ENCODE results near the gene PFN3.

The PFN3 gene, protein sequence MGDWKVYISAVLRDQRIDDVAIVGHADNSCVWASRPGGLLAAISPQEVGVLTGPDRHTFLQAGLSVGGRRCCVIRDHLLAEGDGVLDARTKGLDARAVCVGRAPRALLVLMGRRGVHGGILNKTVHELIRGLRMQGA

DNA sequence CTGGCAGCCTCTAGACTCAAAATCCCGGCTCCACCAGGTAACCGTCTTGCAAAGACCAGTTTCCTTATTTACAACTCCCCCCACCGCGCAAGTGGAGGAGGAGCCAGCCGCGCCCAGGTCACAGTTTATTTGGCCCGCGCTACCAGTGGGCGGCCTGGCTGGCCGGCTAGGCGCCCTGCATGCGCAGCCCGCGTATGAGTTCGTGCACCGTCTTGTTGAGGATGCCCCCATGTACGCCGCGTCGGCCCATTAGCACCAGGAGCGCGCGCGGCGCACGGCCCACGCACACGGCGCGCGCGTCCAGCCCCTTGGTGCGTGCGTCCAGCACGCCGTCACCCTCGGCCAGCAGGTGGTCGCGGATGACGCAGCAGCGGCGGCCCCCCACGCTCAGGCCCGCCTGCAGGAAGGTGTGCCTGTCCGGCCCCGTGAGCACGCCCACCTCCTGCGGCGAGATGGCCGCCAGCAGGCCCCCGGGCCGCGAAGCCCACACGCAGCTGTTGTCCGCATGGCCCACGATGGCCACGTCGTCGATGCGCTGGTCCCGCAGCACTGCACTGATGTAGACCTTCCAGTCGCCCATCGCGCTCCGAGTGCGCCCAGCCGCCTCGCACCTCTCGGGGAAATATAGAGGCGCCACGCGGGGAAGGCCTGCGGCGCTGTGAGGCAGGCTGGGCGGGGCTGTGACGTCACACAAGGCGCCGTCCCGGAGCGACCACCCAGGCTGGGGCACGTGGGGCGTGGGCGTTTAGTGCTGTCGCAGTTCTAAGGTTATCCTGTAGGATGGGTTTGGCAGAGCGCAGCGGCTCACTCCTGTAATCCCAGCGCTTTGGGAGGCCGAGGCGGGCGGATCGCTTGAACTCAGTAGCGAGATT, at the start of gene PFN3:
Gene PFN3 (minus strand): TSS at position 665 of the 872 bp plus-strand sequence. CDS start 85 bp downstream, at position 580.
- no peak for DNase-seq (ENCODE audit: low read depth in 2 of 2)

DNA sequence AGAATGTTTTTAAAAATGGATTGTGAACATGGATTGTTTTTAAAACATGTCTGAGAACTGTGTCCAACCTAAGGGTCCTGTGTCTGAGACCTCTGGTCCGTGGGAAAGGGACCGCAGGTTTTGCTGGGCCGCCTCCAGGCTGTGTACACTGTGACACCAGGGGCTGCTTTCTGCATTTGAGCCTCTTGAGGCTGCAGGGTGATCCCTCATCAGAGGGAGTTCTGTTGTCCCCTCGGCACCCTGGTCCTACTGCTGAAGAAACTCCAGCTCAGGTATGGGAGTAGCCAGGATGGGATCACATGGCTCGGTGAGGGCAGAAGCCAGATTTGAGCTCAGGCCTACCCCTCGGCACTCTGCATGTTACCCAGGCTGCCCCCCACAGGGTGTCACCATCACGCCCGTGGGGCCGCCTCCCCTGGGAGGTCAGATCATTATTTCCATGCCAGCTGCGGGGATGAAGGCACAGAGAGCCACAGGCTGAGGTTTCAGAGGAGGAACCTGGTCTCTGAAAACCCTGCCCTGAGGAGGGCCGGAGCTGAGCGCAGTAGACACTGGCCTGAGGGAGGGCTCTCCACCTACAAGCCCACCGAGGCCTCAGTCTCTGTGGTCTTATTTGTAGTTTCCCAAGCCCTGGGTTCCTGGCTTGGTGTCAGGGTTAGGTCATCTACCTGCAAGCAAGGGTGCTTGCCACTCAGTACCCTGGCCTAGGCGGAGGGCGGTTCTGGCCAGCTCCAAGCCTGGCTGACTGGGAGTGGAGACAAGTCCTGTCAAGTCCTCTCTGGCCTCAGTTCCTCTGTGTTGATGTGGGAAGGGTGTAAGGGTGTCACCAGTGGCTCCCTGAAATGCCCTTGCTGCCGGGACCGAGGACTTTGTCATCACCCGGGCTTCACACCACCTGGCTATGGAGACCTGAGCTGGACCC, 48.9 kb upstream of the PFN3 start:
- no peak for DNase-seq (ENCODE audit: low read depth in 2 of 2)

DNA sequence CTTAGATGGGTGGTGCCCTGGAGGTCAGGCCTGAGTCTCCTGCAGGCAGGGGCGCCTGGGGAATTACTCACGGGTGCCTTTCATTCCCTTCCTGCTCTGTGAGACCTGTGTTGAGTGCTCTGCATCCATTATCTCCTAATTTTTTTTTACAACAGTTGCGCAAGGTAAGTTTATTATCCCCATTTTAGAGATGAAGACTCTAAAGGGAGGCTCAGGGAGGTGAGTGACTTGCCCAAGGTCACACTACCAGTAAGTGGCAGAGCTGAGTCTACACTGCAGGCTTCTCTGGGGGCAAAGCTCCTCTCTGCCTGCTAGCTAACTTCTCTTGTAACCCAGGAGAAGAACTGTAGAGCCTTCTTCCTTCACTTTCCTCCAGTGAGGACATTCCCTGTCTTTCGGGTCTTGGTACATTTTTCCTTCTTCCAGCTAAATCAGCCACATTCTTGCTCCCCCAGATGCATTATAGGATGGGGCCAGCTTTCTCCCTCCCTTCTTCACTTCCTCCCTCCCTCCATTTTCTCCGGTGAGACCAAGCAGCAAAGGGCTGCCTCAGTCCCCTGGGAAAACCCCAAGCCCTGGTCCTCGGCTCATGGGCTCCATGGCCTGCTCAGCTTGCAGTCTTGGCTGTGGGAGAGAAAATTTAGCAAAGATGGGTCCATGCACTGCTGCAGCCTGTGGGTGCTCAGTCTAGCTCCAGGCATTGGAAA, 47.9 kb upstream of the PFN3 start:
- DNase-seq (ENCODE audit: low read depth in 2 of 2), result no peak

DNA sequence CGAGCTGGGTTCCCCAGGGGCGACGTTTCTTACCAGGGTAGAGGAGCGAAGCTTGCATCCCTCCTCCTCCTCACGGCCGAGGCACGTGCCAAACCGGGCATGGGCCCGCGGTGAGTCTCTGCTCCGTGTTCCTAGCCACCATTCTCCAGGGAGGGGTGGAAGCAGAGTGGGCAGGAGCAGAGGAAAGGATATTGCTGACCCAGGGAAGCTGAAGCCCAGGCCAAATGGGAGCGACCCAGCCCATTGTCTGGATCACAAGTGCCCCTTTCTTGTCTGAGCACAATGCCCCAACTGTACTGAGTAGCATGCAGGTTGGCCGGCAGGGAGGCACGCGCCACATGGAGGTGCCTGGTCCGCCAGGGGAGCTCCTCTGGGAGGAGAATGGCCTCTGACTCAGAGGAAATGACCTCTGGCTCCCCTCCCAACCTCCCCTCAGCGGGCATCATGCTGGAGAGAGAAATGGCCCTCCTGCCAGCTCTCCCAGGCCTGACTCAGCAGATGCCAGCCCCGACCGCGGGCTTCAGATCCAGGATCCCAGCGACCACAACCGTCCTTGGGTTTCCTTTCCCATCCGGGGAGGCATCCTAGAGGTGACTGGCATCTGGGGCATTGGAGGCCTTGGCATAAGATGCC, 47.3 kb upstream of the PFN3 start:
- no peak for DNase-seq (ENCODE audit: low read depth in 2 of 2)

DNA sequence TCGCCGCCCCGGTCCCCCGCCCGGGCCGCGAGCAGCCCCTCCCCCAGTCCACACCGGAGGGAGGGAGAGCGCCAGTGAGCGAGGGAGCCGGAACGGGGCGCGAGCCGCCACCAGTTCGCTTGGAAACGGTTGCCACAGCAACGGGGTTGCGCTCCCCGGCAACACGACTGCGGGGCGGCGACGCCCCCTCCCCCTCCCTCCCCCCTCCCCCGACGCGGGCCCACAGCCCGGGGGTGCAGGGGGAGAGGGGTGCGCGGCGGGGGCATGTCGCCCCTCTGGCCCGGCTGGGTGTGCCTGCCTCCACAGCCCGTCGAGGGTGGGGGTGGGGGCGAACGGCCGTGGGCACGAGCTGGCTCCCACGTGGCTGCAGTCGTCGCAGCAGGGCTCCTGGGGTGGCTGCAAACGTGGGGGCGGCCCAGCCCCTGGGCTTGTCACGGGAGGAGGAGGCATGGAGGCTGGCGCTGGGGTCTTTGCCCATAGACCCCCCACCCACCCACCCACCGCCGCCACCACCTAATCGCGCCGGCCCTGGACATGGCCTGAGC, 46.7 kb upstream of the PFN3 start:
- DNase-seq (ENCODE audit: low read depth in 2 of 2), result no peak

DNA sequence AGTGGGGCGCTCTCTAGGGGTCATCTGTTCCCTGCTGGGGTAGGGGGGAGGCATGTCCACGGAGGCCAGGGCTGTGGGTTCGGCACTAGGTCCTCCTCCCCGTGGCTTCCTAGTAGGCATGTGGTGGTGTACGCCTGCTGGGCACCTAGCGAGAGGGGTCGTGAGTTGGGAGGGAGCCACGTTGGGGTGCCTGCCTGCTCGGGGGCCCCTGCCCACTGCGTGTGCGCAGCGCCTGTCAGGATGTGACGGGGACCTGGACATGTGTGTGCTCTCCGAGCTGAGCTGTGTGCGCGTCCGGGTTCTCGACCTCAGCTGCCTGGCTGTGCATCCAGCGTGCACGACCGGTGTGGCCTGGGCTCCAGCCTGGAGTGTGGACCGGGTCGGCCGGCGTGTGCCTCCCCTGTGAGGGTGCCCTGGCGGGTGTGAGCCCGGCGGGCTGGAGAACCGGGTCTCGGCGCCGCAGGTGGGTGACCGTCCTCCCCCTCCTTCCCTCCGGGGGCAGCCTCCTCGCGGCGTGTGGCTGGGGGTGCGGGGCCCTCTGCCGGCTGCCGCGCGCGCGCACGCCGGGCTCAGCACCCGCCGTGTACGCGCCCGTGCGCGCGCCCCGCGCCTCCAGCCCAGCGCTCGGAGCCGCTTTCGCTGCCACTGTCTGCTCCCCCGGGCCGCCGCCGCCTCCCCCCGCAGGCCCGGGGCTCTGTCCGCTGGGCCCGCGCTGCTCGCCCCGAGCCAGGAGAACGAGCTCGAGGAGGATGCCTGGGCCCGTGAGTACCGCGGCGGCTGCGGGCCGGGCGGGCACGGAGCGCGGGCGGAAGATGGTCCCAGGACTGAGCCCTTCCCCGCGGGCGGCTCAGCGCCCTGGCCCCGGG, 46.0 kb upstream of the PFN3 start, which contains the start of gene PRR7:
Gene PRR7 (plus strand): TSS at position 615 of the 866 bp plus-strand sequence. CDS start 8,254 bp downstream, outside the sequence.
- DNase-seq (ENCODE audit: low read depth in 2 of 2), result peak in 1 of 2 donors; percentile 55

DNA sequence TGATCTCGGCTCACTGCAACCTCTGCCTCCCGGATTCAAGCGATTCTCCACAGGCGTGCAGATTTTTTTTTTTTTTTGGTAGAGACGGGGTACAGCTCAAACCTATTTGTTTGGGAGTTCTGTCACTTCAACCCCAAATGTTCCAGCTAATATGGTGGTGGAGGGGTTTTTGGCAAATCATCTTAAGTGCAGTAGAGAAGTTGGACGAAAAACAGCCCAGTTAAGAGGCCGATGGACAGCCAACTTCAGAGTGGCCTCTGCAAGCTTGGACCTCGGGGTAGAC, 45.4 kb upstream of the PFN3 start:
- DNase-seq (ENCODE audit: low read depth in 2 of 2), result no peak

DNA sequence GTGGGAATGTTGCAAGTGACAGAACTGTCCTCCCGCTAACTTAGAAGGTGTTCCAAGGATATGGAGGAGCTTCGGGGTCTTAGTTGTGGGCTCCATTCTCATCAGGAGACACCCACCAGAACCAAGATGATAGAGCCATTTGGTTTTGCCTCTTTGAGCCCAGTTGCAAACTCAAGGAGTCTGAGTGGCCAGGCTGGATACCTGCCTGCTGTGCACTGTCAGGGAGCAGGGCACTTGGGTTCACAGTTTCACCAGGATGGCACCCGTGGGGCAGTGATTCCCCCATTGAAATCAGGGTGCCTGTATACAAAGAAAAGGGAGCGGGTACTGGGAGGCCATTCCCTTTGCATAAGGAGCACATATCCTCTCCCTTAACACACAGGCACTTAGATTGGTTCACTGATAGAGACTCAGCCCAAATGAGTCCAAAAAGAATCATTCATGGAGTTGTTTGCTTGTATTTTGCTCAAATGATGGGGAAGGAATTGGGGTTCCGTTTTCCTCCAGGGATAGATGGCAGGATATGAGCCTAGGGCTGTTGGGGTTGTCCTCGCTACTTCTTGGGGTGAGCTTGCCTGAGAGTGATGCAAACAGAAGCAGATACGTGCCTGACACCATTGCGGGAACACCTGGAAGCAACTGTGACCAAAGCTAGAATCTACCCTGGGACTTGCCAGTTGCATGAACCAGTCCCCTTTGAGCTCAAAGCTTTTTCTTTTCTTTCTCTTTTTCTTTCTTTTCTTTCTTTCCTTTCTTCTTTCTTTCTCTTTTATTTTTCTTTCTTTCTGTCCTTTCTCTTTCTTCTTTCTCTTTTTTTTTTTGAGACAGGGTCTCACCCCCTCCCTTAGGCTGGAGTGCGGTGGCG, 44.8 kb upstream of the PFN3 start:
- no peak for DNase-seq (ENCODE audit: low read depth in 2 of 2)

DNA sequence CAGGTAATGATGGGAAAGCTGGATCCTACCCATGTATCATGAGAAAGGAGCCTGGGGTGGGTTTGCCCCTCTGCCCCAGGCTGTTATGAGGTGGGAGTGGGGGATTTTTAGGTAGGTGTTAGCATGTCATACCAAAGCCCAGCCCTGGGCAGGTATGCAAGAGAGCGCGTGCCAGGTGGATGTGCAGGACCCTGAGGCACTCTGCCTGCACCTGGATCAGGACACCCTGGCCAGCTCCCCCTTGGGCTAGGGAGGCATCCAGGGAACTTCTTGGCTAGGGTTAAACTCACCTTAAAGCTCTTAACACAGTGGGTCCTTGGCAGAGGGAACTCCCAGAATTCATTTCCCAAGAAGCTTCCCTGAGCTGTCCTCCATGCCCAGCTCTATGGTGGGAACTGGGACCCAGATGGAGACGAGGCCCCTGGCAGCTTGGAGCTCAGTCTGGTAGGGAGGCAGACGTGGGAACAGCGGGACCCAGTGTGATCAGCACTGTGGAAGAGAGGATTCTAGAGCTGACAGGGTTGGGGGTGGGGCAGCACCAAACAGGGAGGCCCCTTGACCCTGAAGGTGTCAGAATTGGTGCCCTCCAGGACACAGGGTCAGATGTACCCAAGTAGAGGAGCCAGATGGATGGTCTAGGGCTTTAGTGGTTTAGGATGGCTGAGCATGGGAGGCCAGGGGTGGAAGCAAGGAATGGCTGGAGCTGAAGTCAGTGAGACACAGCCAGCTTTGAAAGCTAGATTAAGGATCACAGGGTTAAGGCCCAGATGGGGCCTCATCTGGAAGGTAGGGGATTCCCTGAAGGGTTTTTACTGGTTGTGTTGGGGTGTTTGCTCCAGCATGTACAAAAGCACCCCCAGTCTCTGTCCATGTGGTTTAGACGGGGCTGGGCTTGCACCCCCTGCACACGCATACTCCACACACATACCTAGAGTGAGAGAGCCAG, 43.9 kb upstream of the PFN3 start:
- DNase-seq (ENCODE audit: low read depth in 2 of 2), result no peak

DNA sequence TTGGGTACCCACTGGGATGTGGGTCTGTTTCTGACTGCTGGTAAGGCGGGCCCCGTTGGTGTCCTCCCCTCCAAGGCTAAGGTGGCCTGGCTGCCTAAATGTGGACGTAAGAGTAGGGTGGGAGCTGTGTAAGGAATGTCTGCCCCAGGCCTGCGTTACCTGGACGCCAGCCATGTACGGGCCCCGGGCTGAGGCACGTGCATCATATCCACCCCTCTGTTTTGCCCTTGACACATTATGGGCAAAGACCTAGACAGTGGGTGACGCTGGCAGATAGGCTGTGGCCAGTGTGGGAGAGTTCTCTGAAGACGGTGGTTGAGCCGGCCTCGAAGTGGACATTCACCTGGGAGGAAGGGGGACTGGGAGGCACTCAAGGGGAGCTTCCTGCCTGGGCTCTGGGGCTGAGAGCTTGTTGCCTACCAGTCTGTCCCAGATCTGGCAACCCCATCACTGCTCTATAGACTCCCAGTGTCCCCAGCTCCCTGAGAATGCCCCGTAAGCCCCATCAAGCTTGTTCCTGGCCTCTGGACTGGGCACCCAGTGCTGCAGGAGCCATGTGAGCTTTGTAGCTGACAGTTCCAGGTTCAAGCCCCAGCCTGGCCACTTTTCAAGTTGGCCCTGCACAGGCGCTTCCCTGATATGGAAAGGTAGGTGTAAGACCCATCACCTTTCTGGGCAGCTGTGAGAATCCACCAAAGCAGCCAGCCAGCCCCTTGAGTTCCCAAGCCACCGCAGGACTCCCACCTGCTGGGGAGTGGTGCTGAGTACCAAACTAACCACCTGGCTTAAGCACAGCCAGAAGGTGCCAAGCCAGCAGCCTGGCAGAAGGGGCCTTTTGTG, 42.9 kb upstream of the PFN3 start:
- DNase-seq (ENCODE audit: low read depth in 2 of 2), result no peak

DNA sequence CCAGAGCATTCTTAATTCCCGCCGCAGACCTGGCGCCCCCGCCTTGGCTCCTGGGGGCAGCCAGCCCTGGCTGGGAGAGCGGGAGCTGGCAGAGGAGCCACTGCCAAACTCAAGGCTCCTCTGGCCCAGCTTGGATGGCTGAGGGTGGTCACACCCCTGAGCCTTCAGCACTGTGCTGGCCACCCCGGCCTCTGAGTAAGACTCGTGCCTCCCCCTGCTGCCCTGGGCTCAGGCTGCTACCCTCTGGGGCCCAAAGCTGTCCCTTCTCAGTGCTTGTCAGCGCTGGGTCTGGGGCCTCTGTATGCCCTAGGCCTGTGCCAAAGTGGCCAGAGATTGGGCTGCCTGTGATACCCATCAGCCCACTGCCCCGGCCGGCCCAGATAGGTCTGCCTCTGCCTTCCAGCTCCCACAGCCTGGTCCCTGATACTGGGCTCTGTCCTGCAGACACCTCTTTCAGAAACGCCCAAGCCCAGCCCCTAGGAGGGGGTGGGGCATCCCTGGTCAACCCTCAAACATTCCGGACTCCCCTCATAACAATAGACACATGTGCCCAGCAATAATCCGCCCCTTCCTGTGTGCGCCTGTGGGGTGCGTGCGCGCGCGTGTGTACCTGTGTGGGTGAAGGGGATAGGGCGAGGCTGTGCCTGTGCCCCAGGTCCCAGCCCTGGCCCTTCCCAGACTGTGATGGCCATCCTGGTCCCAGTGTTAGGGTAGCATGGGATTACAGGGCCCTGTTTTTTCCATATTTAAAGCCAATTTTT, 41.8 kb upstream of the PFN3 start:
- no peak for DNase-seq (ENCODE audit: low read depth in 2 of 2)

DNA sequence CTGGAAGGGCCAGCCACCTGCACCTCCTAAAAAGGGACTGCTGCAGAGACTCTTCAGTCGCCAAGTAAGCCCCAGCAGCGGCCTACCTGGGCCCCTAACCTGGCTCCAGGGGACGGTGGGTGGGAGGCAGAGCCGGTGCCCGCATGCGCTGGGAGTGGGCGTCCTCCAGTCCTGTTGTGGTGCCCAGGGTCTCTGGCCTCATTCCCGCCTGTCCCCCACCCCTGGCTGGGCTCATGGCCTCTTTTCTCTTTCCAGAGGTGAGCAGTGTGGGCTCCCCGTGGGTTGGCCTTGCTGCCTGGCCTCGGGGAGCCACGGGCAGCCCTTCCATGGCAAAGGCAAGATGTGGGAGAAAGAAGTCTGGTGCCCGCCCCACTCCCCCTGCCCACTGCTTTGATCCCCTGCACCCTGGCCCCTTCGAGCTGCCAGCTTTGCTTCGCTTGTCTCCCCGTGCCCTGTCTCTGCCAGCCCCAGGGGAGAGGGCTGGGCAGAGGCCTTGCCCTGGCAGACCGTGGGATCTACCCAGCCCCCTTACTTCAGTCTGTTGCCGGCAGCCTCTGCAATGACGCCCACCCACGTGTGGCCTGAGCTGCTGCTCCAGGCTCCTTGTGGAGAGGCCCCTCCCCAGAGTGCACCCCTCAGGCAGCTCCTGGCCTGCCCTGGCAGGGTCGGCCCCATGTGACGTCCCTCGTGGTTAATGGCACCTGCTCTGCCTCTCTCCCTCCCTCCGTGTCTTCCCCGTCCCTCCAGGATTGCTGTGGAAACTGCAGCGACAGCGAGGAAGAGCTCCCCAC, 40.7 kb upstream of the PFN3 start:
- no peak for DNase-seq (ENCODE audit: low read depth in 2 of 2)

DNA sequence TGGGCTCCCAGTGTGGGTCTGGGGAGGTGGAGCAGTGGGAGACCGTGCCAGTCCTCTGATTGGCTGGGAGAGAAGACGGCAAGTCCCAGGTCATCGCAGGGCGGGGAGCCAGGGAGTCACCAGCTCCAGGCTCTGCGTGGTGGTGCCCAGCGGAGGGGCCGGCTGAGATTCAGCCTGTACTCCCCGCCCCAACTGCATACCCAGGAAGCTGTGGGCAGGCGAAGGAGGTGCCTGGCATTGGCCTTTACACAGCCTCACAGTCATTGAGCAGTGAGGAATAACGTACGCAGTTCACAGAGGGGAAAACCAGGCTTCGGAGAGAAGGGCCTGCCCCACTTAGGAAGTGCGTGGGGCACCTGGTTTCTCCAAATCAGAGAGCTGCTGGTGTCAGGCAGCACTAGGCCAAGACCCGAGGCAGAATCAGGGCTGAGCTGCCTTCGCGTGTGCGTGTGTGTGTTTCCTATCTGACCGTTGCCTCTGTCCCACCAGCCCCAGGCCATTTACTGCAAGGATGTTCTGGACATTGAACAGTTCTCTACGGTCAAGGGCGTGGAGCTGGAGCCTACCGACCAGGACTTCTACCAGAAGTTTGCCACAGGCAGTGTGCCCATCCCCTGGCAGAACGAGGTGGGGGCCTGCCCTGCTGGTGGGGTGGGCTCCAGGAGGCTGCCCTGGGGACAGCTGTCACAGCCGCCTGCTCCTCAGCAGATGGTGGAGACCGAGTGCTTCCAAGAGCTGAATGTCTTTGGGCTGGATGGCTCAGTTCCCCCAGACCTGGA, 39.9 kb upstream of the PFN3 start:
- DNase-seq (ENCODE audit: low read depth in 2 of 2), result no peak

DNA sequence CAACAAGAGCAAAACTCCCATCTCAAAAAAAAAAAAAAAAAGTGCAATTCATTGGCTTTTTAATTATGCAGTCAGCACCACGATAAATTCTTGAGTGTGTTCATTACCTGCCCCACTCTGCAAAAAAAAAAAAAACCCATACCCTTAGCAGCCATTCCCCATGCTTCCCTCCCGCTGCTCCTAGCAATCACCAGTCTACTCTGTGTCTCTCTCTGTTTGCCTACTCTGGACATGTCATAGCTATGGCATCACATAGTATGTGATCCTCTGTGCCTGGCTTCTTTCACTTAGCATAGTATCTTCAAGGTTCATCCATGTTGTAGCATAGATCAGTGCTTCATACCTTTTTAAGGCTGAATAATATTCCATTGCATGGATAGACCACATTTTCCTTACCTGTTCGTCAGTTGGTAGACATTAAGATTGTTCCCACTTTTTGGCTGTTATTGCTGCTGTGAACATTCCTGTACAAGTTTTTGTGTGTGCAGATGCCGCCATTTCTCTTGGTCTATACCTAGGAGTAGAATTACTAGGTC, 39.1 kb upstream of the PFN3 start:
- no peak for DNase-seq (ENCODE audit: low read depth in 2 of 2)

All from activated CD4-positive, alpha-beta T cell treated with anti-CD3 and anti-CD28 coated beads for 24 hours (primary cell).